HEK293 (cell line): ENCODE results near the gene ECE1.
A peak's percentile ranks its signal among the peaks of the same experiment; 100 is the strongest.

Experiments used
- BCL11A ChIP-seq: fragments of 450-650 bp; formaldehyde crosslinking; IDR thresholded peaks from 2 replicates; pipeline ENCODE4 v1.5.1; 2016; ENCODE audit warnings: low read depth, missing biosample characterization, missing genetic modification characterization
- BCL11B ChIP-seq: fragments of 450-650 bp; formaldehyde crosslinking; IDR thresholded peaks from 2 replicates; pipeline ENCODE4 v1.5.1; 2016; ENCODE audit warnings: low read depth, missing biosample characterization, missing genetic modification characterization
- IKZF3 ChIP-seq: fragments of 450-650 bp; IDR thresholded peaks from 2 replicates; pipeline ENCODE4 v1.5.0; 2018; ENCODE audit warnings: missing biosample characterization, mild to moderate bottlenecking, missing genetic modification characterization, moderate library complexity
- MYNN ChIP-seq: fragments of 450-650 bp; formaldehyde crosslinking; IDR thresholded peaks from 2 replicates; pipeline ENCODE4 v1.5.1; 2016; ENCODE audit warnings: missing biosample characterization, missing genetic modification characterization, borderline replicate concordance
- MZF1 ChIP-seq: fragments of 450-650 bp; formaldehyde crosslinking; IDR thresholded peaks from 2 replicates; pipeline ENCODE4 v1.5.1; 2017; ENCODE audit warnings: missing biosample characterization, missing genetic modification characterization, borderline replicate concordance
- PRDM1 ChIP-seq: fragments of 450-650 bp; formaldehyde crosslinking; IDR thresholded peaks from 2 replicates; pipeline ENCODE4; 2016; ENCODE audit warnings: missing biosample characterization, missing genetic modification characterization
- SALL2 ChIP-seq: fragments of 450-650 bp; formaldehyde crosslinking; IDR thresholded peaks from 2 replicates; pipeline ENCODE4 v1.5.0; 2017; ENCODE audit warnings: missing biosample characterization, mild to moderate bottlenecking, missing genetic modification characterization, borderline replicate concordance
- ZBTB1 ChIP-seq: fragments of 450-650 bp; formaldehyde crosslinking; IDR thresholded peaks from 2 replicates; pipeline ENCODE4 v1.5.1; 2016; ENCODE audit warnings: missing biosample characterization, missing genetic modification characterization
- ZFP3 ChIP-seq: fragments of 450-650 bp; formaldehyde crosslinking; IDR thresholded peaks from 2 replicates; pipeline ENCODE4 v1.5.1; 2016; ENCODE audit warnings: low read depth, missing biosample characterization, missing genetic modification characterization
- ZFP37 ChIP-seq: fragments of 450-650 bp; formaldehyde crosslinking; IDR thresholded peaks from 2 replicates; pipeline ENCODE4 v1.5.1; 2016; ENCODE audit warnings: missing biosample characterization, missing genetic modification characterization
- ZNF133 ChIP-seq: fragments of 450-650 bp; formaldehyde crosslinking; IDR thresholded peaks from 2 replicates; pipeline ENCODE4 v1.5.1; 2016; ENCODE audit warnings: missing biosample characterization, missing genetic modification characterization
- ZNF513 ChIP-seq: fragments of 450-650 bp; IDR thresholded peaks from 2 replicates; pipeline ENCODE4 v1.5.1; 2018; ENCODE audit warnings: missing biosample characterization, missing genetic modification characterization
- ZNF747 ChIP-seq: fragments of 450-650 bp; formaldehyde crosslinking; IDR thresholded peaks from 2 replicates; pipeline ENCODE4 v1.5.1; 2016; ENCODE audit warnings: missing biosample characterization, missing genetic modification characterization
- ZSCAN23 ChIP-seq: fragments of 450-650 bp; formaldehyde crosslinking; IDR thresholded peaks from 2 replicates; pipeline ENCODE4 v1.5.1; 2016; ENCODE audit warnings: missing biosample characterization, missing genetic modification characterization
- TF ChIP-seq, protein P1 (sequence below): fragments of 450-650 bp; formaldehyde crosslinking; IDR thresholded peaks from 2 replicates; pipeline ENCODE4 v1.5.1; 2016; ENCODE audit warnings: missing biosample characterization, missing genetic modification characterization, borderline replicate concordance
- TF ChIP-seq, protein P2 (sequence below): fragments of 450-650 bp; formaldehyde crosslinking; IDR thresholded peaks from 2 replicates; pipeline ENCODE4 v1.5.1; 2016; ENCODE audit warnings: missing biosample characterization, missing genetic modification characterization
- TF ChIP-seq, protein P3 (sequence below): fragments of 450-650 bp; formaldehyde crosslinking; IDR thresholded peaks from 2 replicates; pipeline ENCODE4 v1.5.1; 2016; ENCODE audit warnings: missing biosample characterization, missing genetic modification characterization
- TF ChIP-seq, protein P4 (sequence below): fragments of 450-650 bp; formaldehyde crosslinking; IDR thresholded peaks from 2 replicates; pipeline ENCODE4 v1.5.1; 2016; ENCODE audit warnings: missing biosample characterization, missing genetic modification characterization
- TF ChIP-seq, protein P5 (sequence below): fragments of 450-650 bp; formaldehyde crosslinking; IDR thresholded peaks from 2 replicates; pipeline ENCODE4 v1.5.1; 2016; ENCODE audit warnings: missing biosample characterization, missing genetic modification characterization
- TF ChIP-seq, protein P6 (sequence below): fragments of 450-650 bp; formaldehyde crosslinking; IDR thresholded peaks from 2 replicates; pipeline ENCODE4; 2016; ENCODE audit warnings: missing biosample characterization, missing genetic modification characterization

Gene ECE1

DNA sequence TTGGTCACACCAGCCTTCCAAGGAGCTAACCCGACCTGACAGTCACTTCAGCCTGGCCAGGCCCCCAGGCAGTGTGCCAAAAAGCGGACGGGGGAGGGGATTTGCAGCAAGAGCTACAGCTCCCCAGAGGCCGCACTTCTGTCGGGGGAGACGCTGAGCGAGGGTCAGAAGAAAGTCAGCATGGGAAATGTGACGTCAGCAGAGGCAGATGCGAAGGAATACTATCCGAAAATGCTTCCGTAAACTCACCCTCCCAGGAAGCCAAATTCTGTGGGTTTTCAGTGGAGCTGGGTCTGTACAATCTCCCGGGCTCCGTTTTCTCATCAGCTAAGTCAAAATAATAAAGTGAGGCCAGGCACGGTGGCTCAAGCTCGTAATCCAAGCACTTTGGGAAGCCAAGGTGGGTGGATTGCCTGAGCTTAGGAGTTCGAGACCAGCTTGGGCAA lies 28.5 kb upstream of the ECE1 start (continued):
- TF ChIP-seq ZNF513 (tag by site-specific recombination) (no peak), PRDM1 (tag by site-specific recombination) (peak; percentile 33; the same call in 1 of the 2 replicates), ZFP37 (tag by site-specific recombination) (no peak), SALL2 (no peak), ZBTB1 (tag by site-specific recombination) (no peak), MYNN (tag by site-specific recombination) (no peak), BCL11B (tag by site-specific recombination) (peak; percentile 64; the same call in 1 of the 2 replicates), MZF1 (peak; percentile 93), ZFP3 (tag by site-specific recombination) (no peak), ZSCAN23 (tag by site-specific recombination) (0 out of 2 replicates have a peak, but pooled peaks have one; percentile 46), ZNF747 (tag by site-specific recombination) (no peak), ZNF133 (tag by site-specific recombination) (no peak), BCL11A (tag by site-specific recombination) (peak; percentile 84), IKZF3 (tag by site-specific recombination) (peak; percentile 91)
- TF ChIP-seq, protein P1, sequence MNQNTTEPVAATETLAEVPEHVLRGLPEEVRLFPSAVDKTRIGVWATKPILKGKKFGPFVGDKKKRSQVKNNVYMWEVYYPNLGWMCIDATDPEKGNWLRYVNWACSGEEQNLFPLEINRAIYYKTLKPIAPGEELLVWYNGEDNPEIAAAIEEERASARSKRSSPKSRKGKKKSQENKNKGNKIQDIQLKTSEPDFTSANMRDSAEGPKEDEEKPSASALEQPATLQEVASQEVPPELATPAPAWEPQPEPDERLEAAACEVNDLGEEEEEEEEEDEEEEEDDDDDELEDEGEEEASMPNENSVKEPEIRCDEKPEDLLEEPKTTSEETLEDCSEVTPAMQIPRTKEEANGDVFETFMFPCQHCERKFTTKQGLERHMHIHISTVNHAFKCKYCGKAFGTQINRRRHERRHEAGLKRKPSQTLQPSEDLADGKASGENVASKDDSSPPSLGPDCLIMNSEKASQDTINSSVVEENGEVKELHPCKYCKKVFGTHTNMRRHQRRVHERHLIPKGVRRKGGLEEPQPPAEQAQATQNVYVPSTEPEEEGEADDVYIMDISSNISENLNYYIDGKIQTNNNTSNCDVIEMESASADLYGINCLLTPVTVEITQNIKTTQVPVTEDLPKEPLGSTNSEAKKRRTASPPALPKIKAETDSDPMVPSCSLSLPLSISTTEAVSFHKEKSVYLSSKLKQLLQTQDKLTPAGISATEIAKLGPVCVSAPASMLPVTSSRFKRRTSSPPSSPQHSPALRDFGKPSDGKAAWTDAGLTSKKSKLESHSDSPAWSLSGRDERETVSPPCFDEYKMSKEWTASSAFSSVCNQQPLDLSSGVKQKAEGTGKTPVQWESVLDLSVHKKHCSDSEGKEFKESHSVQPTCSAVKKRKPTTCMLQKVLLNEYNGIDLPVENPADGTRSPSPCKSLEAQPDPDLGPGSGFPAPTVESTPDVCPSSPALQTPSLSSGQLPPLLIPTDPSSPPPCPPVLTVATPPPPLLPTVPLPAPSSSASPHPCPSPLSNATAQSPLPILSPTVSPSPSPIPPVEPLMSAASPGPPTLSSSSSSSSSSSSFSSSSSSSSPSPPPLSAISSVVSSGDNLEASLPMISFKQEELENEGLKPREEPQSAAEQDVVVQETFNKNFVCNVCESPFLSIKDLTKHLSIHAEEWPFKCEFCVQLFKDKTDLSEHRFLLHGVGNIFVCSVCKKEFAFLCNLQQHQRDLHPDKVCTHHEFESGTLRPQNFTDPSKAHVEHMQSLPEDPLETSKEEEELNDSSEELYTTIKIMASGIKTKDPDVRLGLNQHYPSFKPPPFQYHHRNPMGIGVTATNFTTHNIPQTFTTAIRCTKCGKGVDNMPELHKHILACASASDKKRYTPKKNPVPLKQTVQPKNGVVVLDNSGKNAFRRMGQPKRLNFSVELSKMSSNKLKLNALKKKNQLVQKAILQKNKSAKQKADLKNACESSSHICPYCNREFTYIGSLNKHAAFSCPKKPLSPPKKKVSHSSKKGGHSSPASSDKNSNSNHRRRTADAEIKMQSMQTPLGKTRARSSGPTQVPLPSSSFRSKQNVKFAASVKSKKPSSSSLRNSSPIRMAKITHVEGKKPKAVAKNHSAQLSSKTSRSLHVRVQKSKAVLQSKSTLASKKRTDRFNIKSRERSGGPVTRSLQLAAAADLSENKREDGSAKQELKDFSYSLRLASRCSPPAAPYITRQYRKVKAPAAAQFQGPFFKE (tag by site-specific recombination): no peak
- TF ChIP-seq, protein P2, sequence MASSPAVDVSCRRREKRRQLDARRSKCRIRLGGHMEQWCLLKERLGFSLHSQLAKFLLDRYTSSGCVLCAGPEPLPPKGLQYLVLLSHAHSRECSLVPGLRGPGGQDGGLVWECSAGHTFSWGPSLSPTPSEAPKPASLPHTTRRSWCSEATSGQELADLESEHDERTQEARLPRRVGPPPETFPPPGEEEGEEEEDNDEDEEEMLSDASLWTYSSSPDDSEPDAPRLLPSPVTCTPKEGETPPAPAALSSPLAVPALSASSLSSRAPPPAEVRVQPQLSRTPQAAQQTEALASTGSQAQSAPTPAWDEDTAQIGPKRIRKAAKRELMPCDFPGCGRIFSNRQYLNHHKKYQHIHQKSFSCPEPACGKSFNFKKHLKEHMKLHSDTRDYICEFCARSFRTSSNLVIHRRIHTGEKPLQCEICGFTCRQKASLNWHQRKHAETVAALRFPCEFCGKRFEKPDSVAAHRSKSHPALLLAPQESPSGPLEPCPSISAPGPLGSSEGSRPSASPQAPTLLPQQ (tag by site-specific recombination): peak; percentile 68
- TF ChIP-seq, protein P3, sequence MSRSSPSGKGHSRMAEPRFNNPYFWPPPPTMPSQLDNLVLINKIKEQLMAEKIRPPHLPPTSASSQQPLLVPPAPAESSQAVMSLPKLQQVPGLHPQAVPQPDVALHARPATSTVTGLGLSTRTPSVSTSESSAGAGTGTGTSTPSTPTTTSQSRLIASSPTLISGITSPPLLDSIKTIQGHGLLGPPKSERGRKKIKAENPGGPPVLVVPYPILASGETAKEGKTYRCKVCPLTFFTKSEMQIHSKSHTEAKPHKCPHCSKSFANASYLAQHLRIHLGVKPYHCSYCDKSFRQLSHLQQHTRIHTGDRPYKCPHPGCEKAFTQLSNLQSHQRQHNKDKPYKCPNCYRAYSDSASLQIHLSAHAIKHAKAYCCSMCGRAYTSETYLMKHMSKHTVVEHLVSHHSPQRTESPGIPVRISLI (tag by site-specific recombination): no peak
- TF ChIP-seq, protein P4, sequence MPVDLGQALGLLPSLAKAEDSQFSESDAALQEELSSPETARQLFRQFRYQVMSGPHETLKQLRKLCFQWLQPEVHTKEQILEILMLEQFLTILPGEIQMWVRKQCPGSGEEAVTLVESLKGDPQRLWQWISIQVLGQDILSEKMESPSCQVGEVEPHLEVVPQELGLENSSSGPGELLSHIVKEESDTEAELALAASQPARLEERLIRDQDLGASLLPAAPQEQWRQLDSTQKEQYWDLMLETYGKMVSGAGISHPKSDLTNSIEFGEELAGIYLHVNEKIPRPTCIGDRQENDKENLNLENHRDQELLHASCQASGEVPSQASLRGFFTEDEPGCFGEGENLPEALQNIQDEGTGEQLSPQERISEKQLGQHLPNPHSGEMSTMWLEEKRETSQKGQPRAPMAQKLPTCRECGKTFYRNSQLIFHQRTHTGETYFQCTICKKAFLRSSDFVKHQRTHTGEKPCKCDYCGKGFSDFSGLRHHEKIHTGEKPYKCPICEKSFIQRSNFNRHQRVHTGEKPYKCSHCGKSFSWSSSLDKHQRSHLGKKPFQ (tag by site-specific recombination): peak; percentile 96
- TF ChIP-seq, protein P5, sequence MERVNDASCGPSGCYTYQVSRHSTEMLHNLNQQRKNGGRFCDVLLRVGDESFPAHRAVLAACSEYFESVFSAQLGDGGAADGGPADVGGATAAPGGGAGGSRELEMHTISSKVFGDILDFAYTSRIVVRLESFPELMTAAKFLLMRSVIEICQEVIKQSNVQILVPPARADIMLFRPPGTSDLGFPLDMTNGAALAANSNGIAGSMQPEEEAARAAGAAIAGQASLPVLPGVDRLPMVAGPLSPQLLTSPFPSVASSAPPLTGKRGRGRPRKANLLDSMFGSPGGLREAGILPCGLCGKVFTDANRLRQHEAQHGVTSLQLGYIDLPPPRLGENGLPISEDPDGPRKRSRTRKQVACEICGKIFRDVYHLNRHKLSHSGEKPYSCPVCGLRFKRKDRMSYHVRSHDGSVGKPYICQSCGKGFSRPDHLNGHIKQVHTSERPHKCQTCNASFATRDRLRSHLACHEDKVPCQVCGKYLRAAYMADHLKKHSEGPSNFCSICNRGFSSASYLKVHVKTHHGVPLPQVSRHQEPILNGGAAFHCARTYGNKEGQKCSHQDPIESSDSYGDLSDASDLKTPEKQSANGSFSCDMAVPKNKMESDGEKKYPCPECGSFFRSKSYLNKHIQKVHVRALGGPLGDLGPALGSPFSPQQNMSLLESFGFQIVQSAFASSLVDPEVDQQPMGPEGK (tag by site-specific recombination): peak; percentile 97
- TF ChIP-seq, protein P6, sequence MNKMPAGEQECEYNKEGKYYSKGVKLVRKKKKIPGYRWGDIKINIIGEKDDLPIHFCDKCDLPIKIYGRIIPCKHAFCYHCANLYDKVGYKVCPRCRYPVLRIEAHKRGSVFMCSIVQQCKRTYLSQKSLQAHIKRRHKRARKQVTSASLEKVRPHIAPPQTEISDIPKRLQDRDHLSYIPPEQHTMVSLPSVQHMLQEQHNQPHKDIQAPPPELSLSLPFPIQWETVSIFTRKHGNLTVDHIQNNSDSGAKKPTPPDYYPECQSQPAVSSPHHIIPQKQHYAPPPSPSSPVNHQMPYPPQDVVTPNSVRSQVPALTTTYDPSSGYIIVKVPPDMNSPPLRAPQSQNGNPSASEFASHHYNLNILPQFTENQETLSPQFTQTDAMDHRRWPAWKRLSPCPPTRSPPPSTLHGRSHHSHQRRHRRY (tag by site-specific recombination): no peak
